ENCODE results near the gene TSNAXIP1.

The TSNAXIP1 gene, protein sequence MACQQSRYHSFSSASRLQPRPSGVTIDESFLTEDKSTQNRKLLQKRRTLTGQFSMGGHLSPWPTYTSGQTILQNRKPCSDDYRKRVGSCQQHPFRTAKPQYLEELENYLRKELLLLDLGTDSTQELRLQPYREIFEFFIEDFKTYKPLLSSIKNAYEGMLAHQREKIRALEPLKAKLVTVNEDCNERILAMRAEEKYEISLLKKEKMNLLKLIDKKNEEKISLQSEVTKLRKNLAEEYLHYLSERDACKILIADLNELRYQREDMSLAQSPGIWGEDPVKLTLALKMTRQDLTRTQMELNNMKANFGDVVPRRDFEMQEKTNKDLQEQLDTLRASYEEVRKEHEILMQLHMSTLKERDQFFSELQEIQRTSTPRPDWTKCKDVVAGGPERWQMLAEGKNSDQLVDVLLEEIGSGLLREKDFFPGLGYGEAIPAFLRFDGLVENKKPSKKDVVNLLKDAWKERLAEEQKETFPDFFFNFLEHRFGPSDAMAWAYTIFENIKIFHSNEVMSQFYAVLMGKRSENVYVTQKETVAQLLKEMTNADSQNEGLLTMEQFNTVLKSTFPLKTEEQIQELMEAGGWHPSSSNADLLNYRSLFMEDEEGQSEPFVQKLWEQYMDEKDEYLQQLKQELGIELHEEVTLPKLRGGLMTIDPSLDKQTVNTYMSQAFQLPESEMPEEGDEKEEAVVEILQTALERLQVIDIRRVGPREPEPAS

DNA sequence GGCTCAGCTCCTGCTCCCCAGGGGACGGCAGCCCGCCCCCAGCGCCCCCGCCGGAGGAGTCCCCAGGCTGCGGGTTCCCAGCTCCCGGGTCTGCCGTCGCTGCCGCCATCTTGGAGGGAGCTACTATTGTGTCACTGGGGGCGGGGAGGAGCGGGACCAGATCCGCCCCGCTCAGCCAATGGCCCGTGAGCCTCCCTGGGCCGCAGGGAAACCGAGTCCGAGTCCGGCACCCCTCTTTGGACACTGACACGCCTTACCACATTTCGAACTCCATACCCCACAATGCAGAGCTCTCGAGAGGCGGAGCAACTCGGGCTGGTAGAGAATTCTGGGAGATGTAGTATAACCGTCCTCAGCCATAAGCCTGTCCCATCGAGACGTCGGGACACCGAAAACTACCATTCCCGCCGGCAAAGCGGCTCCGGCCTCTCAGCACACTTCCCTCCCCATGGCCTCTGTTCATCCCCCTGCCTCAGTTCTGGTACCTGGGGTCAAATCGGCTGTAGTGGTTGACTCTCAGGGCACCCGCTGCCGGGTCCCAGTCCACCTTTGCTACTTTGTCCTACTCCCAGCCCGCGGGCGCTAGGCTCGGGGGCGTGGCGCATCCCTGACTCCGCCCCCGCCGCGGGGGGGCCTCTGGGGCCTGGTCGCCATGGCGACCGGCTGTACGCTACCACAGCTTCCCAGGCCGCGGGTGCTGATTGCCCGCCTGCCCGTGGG is at the start of gene TSNAXIP1, which contains the start of gene RANBP10:
Gene TSNAXIP1, plus strand, starts transcription at position 462 of the 720 bp plus-strand sequence. CDS start 261 bp downstream, outside the sequence.
Gene RANBP10, minus strand, starts transcription at position 133 of the 720 bp plus-strand sequence. Its CDS starts 24 bp downstream, at position 109.
- DNase-seq (ENCODE audit: low read depth) = peak; percentile 95

DNA sequence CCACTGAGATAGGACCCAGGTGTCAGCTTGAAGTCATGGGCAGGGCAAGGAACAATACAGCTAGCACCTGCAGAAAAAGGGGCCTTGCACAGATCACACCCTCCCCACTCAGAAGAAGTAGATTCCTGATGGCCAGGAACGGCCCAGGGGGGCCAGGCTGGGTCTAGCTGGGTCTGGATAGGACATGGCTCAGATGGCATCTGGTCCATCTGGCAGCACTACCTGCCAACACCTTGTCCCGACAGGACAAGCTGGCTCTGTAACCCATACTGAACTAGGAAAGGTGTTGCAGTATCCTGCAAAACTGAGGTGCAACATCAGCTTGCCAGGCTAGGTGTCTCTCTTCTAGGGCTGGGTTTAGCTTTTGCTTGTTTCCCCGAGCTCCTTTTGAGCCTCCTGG is 48.7 kb upstream of the TSNAXIP1 start:
- no peak for DNase-seq (ENCODE audit: low read depth)

DNA sequence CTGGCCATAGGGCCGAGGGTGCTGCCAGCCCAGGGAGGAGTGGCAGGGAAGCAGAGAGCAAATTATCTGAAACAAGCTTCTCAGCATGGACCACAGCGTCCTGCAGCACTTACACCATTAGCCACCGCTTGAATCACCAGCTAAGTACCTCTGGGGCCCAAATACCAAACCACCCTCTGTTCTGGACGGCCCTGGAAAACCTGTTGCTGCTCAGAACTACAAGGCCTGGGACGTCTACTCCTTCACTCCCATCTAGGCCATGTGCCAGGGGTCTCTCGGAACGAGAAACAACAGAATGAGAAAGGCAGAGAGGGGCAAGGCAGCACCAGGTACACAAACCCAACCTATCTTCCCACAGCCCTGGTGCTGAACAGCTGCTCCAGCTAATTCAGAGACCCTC is 47.7 kb upstream of the TSNAXIP1 start:
- DNase-seq (ENCODE audit: low read depth) = no peak

DNA sequence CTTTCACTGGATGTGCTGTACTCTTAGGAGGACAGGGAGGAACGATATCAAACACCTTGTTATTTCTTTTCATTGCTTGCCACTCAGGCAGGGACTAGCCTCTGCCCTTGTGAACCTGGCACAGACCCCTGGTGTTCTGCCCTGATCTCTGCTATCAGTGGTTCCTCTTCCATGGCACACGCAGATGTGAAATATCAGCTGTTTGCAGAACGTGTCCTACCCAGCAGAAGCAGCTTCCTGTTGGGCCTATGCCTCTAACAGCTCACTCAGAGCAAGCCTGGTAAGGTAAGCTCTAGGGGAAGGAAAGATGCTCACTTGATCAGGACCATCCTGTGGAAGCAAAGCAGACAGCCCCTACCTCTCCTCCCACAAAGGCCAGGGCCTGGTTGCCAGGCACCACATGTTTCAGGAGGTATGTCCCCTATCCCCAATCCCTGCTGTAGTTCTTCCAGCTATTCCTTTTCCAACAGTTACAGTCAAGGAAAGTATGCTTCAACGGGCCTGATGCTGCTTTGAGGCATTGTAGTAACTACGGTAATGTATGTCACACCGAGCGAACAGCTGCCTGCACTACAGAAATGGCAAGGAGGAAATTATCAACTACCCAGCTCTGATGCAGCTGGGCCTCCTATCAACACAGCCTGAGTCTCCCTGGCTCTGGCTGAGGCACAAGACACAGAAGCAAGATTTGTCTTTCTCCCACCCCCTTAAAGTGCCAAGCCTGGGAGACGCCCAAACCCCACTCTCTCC is 46.3 kb upstream of the TSNAXIP1 start:
- no peak for DNase-seq (ENCODE audit: low read depth)

DNA sequence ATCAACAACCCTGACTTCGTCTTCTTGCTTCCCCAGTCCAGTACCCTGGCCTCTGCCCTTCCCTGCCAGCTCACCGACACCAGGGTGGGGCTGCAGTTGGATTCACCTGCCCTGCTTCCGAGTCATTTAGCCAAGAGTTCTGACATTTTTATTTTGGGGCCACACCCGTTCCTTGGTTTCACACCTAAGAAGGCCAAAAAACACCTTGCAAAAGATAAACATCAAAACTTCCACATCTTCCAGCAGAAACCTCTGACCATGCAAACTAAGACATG is 45.8 kb upstream of the TSNAXIP1 start:
- no peak for DNase-seq (ENCODE audit: low read depth)

DNA sequence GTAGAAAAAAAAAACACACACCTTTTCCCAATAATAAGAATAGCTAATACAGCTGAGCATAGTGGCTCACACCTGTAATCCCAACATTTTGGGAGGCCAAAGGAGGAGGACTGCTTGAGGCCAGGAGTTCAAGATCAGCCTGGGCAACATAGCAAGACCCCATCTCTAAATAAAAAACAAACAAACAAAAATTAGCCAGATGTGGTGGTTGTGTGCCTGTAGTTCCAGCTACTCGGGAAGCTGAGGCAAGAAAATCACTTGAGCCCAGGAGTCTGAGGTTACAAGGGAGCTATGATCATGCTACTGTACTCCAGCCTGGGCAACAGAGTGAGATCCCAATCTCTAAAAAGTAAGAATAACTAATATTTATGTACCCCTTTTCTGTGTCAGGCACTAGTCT is 44.8 kb upstream of the TSNAXIP1 start:
- no peak for DNase-seq (ENCODE audit: low read depth)

DNA sequence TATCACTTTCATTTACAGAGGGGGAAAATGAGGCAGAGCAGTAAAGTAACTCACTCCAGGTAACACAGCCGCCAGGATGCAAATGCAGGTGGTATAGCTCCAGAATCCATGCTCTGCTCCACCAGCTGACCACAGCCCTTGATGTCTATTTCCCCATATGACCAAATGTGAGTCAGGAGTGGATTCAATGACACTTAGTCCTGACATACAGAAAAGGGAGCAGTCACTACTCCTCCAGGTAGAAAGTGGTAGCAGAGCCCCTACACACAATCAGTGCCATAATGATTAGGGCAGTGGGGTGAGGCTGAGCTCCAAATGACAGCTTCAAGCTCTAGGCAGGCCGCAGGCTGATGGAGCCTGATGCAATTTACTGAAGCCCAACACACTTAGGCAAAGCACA is 44.3 kb upstream of the TSNAXIP1 start:
- DNase-seq (ENCODE audit: low read depth) = no peak

DNA sequence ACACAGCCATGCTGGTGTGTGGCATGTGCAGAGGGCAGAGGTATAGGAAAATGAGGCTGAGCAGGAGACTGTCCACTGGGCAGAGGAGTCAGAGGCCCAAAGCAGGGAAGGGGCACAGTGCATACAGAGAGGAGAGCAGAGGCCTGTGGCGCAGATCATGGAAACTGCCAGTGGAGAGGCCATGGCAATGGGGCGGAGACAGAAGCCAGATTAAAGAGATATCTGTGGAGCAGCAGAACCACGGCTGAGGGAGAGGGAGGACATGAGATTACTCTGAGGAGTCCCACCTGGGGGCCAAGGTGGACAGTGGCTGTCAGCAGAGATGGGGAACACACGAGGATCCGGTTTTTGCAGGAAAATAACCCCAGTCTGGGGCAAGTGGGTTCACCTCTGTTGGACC is 43.6 kb upstream of the TSNAXIP1 start:
- DNase-seq (ENCODE audit: low read depth) = no peak

DNA sequence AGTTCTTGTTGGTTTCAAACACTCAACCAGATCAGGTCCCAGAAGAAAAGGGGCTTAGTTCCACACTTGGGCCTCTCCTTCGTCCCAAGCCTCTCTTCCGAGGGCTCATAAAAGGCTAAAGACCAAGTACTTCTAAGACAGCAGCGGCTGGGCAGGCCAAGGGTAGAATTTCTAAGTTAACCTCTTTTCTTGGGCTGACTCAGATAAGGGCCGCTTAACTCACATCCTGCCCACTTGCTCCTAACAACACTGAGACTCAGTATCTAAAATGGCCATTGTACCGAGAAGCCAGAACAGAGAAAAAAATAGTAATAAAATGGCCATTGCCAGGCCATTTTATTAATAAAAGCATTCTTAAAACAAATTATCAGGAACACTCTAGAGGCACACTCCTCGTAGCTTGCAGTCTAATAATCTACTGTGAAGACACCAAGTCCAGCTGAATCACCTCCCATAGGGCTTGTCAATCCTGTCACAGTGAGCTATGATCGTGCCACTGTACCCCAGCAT is 42.5 kb upstream of the TSNAXIP1 start:
- DNase-seq (ENCODE audit: low read depth) = no peak

DNA sequence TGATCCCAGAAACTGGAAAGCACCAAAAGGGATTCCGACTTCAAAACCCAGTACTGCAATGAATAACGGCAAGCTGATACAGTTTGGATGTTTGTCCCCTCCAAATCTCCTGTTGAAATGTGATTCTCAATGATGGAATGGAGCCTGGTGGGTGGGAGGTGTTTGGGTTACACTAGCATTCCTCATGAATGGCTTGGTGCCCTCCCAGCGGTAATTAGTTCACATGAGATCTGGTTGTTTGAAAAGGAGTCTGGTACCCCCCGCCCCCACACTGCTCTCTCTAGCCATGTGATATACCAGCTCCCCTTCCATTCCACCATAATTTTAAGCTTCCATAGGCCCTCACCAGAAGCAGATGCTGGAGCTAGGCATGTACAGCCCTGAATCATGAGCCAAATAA is 40.4 kb upstream of the TSNAXIP1 start:
- no peak for DNase-seq (ENCODE audit: low read depth)

DNA sequence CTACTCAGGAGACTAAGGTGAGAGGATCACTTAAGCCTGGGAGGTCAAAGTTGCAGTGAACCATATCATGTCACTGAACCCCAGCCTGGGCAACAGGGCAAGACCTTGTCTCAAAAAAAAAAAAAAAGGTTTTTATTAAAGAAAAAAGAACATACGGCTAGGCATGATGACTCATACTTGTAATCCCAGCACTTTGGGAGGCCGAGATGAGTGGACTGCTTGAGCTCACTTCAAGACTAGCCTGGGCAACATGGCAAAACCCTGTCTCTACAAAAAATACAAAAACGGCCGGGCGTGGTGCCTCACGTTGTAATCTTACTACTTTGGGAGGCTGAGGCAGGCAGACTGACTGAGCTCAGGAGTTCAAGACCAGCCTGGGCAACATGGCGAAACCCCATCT is 38.7 kb upstream of the TSNAXIP1 start:
- no peak for DNase-seq (ENCODE audit: low read depth)

DNA sequence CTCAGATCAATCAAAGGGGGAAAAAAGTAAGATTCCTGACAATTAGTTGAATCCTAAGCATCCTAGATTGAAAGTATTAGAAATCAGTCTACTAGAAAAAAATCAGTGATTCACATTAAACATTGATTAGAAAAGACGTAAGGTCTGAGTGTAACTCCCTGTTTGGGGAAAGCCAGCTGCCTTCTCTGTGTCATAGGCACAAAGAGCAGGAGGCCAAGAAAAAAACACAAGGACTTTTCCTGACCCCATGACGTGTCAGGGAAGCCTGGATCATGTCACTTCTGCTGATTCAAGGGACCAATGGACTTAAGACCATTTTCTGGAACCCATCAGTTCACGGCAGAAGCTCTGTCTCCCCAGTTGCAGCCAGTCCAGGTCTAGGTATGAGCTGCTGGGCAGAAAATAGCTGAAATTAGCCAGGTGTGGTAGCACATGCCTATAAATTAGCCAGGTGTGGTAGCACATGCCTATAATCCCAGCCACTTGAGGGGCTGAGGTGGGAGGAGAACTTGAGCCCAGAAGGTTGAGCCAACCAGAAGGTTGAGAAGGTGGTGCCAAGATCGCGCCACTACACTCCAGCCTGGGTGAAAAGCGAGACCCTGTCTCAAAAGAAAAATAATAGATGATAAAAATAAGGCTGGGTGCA is 36.2 kb upstream of the TSNAXIP1 start:
- DNase-seq (ENCODE audit: low read depth) = no peak

DNA sequence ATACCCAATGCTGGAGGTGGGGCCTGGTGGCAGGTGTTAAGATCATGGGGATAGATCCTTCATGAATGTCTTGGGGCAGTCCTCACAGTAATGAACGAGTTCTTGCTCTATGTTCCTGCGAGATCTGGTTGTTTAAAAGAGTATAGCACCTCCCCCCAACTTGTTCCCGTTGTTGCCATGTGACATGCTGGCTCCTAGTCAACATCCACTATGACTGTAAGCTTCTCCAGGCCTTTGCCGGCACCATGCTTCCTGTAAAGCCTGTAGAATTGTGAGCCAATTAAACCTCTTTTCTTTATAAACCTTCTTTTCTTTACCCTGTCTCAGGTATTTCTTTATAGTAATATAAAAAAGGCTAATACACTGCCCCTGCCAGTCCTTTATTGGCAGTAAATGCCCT is 33.6 kb upstream of the TSNAXIP1 start:
- DNase-seq (ENCODE audit: low read depth) = no peak

DNA sequence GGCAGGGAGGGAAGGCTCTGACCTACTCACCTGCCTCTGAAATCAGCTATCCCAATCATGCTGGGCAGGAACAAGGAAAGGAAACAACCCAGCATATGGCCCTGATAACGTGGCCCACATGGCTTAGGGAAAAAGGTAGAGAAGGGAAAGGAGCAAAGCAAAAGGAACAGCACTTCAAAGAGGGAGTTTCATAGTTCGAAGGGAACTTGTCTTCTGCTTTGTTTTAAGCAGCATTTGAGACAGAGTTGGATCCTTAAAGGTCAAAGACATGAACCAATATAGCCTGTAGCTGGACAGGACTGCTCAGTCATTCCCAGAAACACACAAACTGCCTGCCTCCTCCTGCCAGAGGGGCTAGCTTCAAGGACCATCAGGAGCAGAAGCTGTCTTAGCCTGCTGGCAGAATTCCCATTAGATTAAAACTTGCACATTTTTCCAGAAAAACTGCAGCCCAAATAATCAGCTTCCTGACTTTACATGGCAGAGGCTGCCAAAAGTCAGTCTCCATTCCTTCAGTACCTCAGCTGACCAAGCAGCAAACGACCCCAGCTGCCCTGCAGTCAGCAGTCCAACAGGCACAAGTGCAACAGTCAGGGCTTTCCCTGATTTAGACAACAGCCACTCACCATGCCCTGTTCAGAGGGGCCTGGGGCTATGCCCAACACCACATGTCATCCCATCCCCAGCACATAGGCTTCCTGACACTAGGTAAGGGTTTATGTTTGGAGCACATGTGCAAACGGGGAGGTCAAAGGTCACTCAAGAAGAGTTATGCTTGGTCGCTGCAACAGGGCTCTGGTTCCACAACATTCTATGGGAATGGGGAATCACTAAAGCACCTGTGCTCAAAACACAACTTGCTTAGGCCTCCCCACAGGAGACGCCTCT is 32.9 kb upstream of the TSNAXIP1 start:
- no peak for DNase-seq (ENCODE audit: low read depth)

DNA sequence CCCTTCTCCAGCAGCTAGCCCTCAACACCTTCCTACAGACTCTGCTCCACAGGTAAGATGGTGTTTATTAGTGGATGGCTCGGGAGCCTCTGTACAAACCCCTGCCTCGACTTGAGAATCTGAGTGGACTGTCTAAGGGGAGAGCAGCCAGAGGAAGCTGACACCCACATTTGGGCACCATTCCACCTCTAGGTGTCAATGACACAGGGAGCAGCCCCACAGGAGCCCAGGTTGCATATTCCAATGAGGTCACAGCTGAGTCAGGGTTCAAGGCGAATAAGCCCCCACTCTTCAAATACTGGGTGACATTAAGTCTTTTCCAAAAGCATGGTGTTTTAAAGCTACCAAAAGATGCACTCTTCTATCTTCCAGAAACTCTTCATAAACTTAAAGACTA is 32.2 kb upstream of the TSNAXIP1 start:
- DNase-seq (ENCODE audit: low read depth) = no peak

DNA sequence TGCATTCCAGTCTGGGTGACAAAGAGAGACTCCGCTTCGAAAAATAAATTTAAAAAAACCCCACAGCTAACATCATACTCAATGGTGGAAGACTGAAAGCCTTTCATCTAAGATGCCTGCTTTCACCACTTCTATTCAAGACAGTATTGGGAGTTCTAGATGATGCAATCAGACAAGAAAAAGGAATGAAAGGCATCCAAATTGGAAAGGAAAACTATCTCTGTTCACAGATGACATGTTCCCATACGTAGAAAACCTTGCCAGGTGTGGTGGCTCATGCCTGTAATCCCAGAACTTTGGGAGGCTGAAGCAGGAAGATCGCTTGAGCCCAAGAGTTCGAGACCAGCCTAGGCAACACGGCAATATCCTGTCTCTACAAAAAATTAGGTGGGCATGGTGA is 31.4 kb upstream of the TSNAXIP1 start:
- no peak for DNase-seq (ENCODE audit: low read depth)

DNA sequence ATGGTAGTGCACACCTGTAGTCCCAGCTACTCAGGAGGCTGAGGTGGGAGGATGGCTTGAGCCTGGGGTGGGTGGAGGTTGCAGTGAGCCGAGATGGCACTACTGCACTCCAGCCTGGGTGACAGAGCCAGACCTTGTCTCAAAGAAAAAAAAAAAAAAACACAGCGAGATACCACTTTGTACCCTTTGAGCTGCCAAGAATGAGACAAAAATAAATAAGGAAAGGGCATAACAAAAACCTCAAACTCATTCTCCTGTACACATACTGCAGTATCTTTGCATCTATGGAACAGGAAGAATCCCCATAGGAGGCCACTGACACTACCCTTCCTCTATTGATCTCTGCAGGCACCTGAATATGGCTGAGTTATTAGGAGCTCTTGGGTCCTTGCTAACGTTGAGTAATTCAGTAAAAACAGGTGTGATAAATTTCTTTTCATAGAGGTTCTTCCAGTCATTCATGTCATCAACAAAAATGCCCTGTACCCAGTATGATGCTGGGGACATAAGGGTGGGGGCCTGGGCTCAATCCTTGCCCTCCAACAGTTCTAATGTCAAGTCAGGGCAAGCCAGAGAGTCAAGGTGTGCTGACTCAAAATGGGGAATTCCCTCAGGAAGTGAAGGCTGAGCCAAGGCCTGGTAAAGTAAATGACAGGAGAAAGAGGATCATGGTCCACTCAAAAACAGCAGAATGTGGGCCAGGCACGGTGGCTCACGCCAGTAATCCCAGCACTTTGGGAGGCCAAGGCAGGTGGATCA is 27.3 kb upstream of the TSNAXIP1 start:
- no peak for DNase-seq (ENCODE audit: low read depth)

DNA sequence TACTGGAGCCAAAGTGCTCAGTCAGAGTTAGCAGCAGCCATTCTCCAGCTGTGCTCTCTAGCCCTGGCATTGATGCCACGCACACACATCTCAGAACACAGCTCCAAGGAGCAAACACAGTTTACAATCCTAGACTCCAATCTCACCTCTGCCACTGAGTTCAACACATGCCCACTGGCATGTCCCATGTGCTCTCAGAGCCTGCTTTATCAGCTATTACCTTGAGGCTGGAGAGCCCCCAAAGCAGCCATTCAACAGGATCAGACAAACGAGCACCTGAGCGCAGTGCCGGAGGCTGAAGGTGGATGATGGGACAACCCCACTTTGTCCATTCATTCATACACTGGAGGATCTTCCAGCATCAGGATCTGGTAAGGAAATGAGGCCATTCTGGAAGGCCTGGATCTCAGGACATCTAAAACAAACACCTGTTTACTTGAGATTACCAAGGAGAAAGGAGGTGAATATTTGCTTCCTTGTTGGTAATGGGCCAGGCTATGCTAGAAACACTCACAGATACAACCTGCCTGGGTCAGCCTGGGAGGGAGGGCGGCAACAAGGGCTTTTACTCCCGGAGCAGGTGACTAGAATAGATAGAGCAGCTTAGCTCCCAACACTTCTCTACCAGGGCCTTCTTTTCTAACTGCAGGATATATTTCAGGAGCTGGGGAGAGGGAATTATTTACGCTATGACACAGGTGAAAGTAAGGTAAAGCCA is 25.7 kb upstream of the TSNAXIP1 start:
- no peak for DNase-seq (ENCODE audit: low read depth)

DNA sequence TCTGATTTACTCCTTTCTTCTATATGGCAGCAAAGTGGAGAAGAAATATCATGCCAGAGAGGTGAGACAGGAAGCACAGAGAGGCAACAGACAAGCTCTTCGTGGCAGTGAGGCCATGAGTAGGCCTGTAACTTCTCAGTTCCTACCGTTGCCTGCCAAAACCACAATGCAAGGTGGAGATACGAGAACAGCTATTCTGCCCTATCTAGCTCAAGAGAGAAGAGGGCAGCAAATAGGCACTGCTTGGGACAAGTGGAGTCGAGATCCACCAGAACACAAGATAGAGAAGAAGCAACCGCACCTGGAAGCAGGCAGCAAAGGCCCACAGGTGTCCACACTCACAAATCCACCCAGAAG is 25.1 kb upstream of the TSNAXIP1 start:
- DNase-seq (ENCODE audit: low read depth) = no peak
